ENCODE data around the gene FAM222A.

The FAM222A gene

GRCh38 chr12:109730306-109731145 is 16.9 kb downstream of the FAM222A start (continued):
- no peak for TF ChIP-seq ZNF146 (tag by site-specific recombination; IDR thresholded peaks at IDR 0.05)

- no peak for TF ChIP-seq ZNF610 (tag by site-specific recombination; IDR thresholded peaks at IDR 0.05; ENCODE audit: borderline replicate concordance)
- TF ChIP-seq ZNF184 (tag by site-specific recombination; IDR thresholded peaks at IDR 0.05) = no peak
- no peak for TF ChIP-seq ZNF404 (tag by site-specific recombination; IDR thresholded peaks at IDR 0.05)
- TF ChIP-seq ZNF274 (IDR thresholded peaks at IDR 0.05; ENCODE audit: low read length) = no peak
- TF ChIP-seq ZNF274 (tag by site-specific recombination; IDR thresholded peaks at IDR 0.05; ENCODE audit: borderline replicate concordance) = no peak
- TF ChIP-seq ZNF174 (tag by site-specific recombination; IDR thresholded peaks at IDR 0.05) = no peak
- TF ChIP-seq ZNF585B (tag by site-specific recombination; IDR thresholded peaks at IDR 0.05) = no peak
- no peak for TF ChIP-seq ZNF223 (tag by site-specific recombination; IDR thresholded peaks at IDR 0.05)
- no peak for TF ChIP-seq ZNF707 (tag by site-specific recombination; IDR thresholded peaks at IDR 0.05)
- no peak for TF ChIP-seq ZNF211 (tag by site-specific recombination; IDR thresholded peaks at IDR 0.05; ENCODE audit: low read depth)
- no peak for TF ChIP-seq ZNF660 (tag by site-specific recombination; IDR thresholded peaks at IDR 0.05)
- TF ChIP-seq ZFP37 (tag by site-specific recombination; IDR thresholded peaks at IDR 0.05) = no peak
- no peak for TF ChIP-seq ZBTB21 (tag by site-specific recombination; IDR thresholded peaks at IDR 0.05)
- TF ChIP-seq ZNF148 (tag by site-specific recombination; IDR thresholded peaks at IDR 0.05; ENCODE audit: borderline replicate concordance) = no peak
- H3K9me3 ChIP-seq (ENCODE audit: control insufficient read depth, insufficient read depth, low read depth, low read length) = no peaks in the 10 kb centered on the region
- ChIA-PET CTCF (no interaction called here), POLR2A (no interaction called here)
- H3K4me3 ChIP-seq (ENCODE audit: low read depth, low read length) = no peak overlapping the region
- no peaks in the 10 kb centered on the region for H3K36me3 ChIP-seq (ENCODE audit: control insufficient read depth in 2 of 2, insufficient read depth in 1 of 2, low read length in 2 of 2)
- H3K4me1 ChIP-seq (ENCODE audit: control insufficient read depth, insufficient read depth, low read length) = no peaks in the 10 kb centered on the region
- no peak overlapping the region for H3K27ac ChIP-seq (ENCODE audit: extremely low read depth, low read depth, low read length)
These were observed 17.7 kb downstream of the FAM222A start for GRCh38 chr12:109731231-109731731.

GRCh38 chr12:109731806-109732205 is 18.2 kb downstream of the FAM222A start:
- TF ChIP-seq TCF7L2 (IDR thresholded peaks at IDR 0.05; ENCODE audit: borderline replicate concordance, low read depth, low read length) (no peak), ZBTB1 (tag by site-specific recombination; IDR thresholded peaks at IDR 0.05) (no peak), ZNF664 (tag by site-specific recombination; IDR thresholded peaks at IDR 0.05) (peak; percentile 78; the same call in 1 of the 2 replicates), KLF17 (tag by site-specific recombination; IDR thresholded peaks at IDR 0.05) (no peak), ZNF350 (tag by site-specific recombination; IDR thresholded peaks at IDR 0.05) (no peak)
- no peak overlapping the region for H3K4me3 ChIP-seq (ENCODE audit: low read depth, low read length)
- H3K4me1 ChIP-seq (ENCODE audit: control insufficient read depth, insufficient read depth, low read length) = no peaks in the 10 kb centered on the region
- H3K27ac ChIP-seq (ENCODE audit: extremely low read depth, low read depth, low read length) = no peak overlapping the region
- CTCF ChIA-PET = no interaction called here
- H3K36me3 ChIP-seq (ENCODE audit: control insufficient read depth in 2 of 2, insufficient read depth in 1 of 2, low read length in 2 of 2) = no peaks in the 10 kb centered on the region
- no peaks in the 10 kb centered on the region for H3K9me3 ChIP-seq (ENCODE audit: control insufficient read depth, insufficient read depth, low read depth, low read length)
- POLR2A ChIA-PET = no interaction called here

Data from HEK293 (cell line).